Measurements from ENCODE around the gene HMX2. TPM values are rescaled to one million over a fixed set of nuclear protein-coding genes. Genes with fewer than 3 reads are reported as not detected.

HMX2 gene
- not detected for total RNA-seq

GRCh38 chr10:123147635-123148413, at the start of gene HMX2:
Gene HMX2 (plus strand): TSS chr10:123148136. CDS start chr10:123148379, 243 bp downstream.

GRCh38 chr10:123135415-123136141, 12.4 kb upstream of the HMX2 start, which contains the start of gene HMX3:
Gene HMX3 (plus strand): TSS chr10:123135970. CDS start chr10:123136051, 81 bp downstream.

GRCh38 chr10:123154092-123154710, 6.3 kb downstream of the HMX2 start, which contains the start of gene BUB3:
Gene BUB3 (plus strand): TSS chr10:123154402. CDS start chr10:123154918, 516 bp downstream.

Other genes starting within 250 kb of the HMX2 start
- not detected for gene FAM24A, start 237.5 kb upstream of the HMX2 start, total RNA-seq
- gene C10orf88, start 193.9 kb upstream of the HMX2 start, total RNA-seq, result 10 to 100 TPM; 15.0 to 15.2 TPM
- 1 to 10 TPM; 3.8 to 4.0 TPM for gene PSTK, start 167.7 kb upstream of the HMX2 start, total RNA-seq
- gene IKZF5, start 139.3 kb upstream of the HMX2 start, total RNA-seq, result 10 to 100 TPM; 15.9 to 16.0 TPM
- gene ACADSB, start 139.1 kb upstream of the HMX2 start, total RNA-seq, result 10 to 100 TPM; 19.4 to 20.5 TPM
- gene HMX3, start 12.2 kb upstream of the HMX2 start, total RNA-seq, result not detected
- 100 to 1,000 TPM; 211 to 220 TPM for gene BUB3, start 6.3 kb downstream of the HMX2 start, total RNA-seq